HEK293 (cell line): ENCODE measurements around the gene CXCL12.
A peak's percentile ranks its signal among the peaks of the same experiment; 100 is the strongest.

ENCODE experiments used
- CTCF ChIA-PET: fragments of 350-600 bp; formaldehyde crosslinking; extraction: SDS; loops from one replicate; lab custom pipeline; 2021; ENCODE audit warnings: antibody characterized with exemption; lab: Yijun Ruan, JAX
- POLR2A ChIA-PET: fragments of 300-600 bp; formaldehyde crosslinking; extraction: SDS; loops from one replicate; lab custom pipeline; 2020; ENCODE audit warnings: antibody characterized with exemption, inconsistent platforms; lab: Yijun Ruan, JAX
- H3K27ac ChIP-seq: fragments of 200-500 bp; sonication (Bioruptor generic); 2 replicates; pipeline ENCODE4 v1.5.1; 2014; ENCODE audit warnings: low read depth, low read length, control low read depth, inconsistent platforms; ENCODE audit errors: extremely low read depth
- H3K36me3 ChIP-seq, 2 experiments: fragments of 200-500 bp in 1 of 2; sonication (Bioruptor generic) in 1 of 2; 1 replicate in 1 of 2; 2 replicates in 1 of 2; pipeline ENCODE4 v1.5.1; 2014 to 2017; ENCODE audit warnings: inconsistent platforms in 2 of 2, low read length in 2 of 2; ENCODE audit not compliant: control insufficient read depth in 2 of 2, insufficient read depth in 1 of 2
- H3K4me1 ChIP-seq: fragments of 200-500 bp; sonication (Bioruptor generic); 2 replicates; pipeline ENCODE4 v1.5.1; 2014; ENCODE audit warnings: mild to moderate bottlenecking, low read length, inconsistent platforms; ENCODE audit not compliant: control insufficient read depth, insufficient read depth
- H3K4me3 ChIP-seq: 2 replicates; pipeline ENCODE4 v1.5.1; 2011; ENCODE audit warnings: low read depth, mild to moderate bottlenecking, control low read depth, low read length, moderate library complexity
- H3K9me3 ChIP-seq: fragments of 200-500 bp; sonication (Bioruptor generic); 2 replicates; pipeline ENCODE4 v1.5.1; 2014; ENCODE audit warnings: low read depth, low read length, inconsistent platforms; ENCODE audit not compliant: control insufficient read depth, insufficient read depth
- HOXC10 ChIP-seq: sonication (generic); formaldehyde crosslinking; IDR thresholded peaks from 2 replicates; pipeline ENCODE4 v1.8.1; 2023; ENCODE audit warnings: mild to moderate bottlenecking, missing genetic modification reagents
- SP7 ChIP-seq: fragments of 450-650 bp; formaldehyde crosslinking; IDR thresholded peaks from 2 replicates; pipeline ENCODE4 v1.5.1; 2016; ENCODE audit warnings: missing biosample characterization, missing genetic modification characterization
- ZFP3 ChIP-seq: fragments of 450-650 bp; formaldehyde crosslinking; IDR thresholded peaks from 2 replicates; pipeline ENCODE4 v1.5.1; 2016; ENCODE audit warnings: low read depth, missing biosample characterization, missing genetic modification characterization
- ZIC2 ChIP-seq: fragments of 450-650 bp; formaldehyde crosslinking; IDR thresholded peaks from 2 replicates; pipeline ENCODE4 v1.5.1; 2016; ENCODE audit warnings: missing biosample characterization, missing genetic modification characterization
- ZNF10 ChIP-seq: fragments of 450-650 bp; formaldehyde crosslinking; IDR thresholded peaks from 2 replicates; pipeline ENCODE4 v1.5.1; 2017; ENCODE audit warnings: missing biosample characterization, missing genetic modification characterization
- ZNF121 ChIP-seq: fragments of 450-650 bp; formaldehyde crosslinking; IDR thresholded peaks from 2 replicates; pipeline ENCODE4 v1.5.1; 2016; ENCODE audit warnings: missing biosample characterization, missing genetic modification characterization
- ZNF18 ChIP-seq: fragments of 450-650 bp; formaldehyde crosslinking; IDR thresholded peaks from 2 replicates; pipeline ENCODE4 v1.5.1; 2016; ENCODE audit warnings: missing biosample characterization, missing genetic modification characterization
- ZNF223 ChIP-seq: fragments of 450-650 bp; formaldehyde crosslinking; IDR thresholded peaks from 2 replicates; pipeline ENCODE4 v1.5.1; 2016; ENCODE audit warnings: missing biosample characterization, missing genetic modification characterization
- ZNF341 ChIP-seq: fragments of 450-650 bp; formaldehyde crosslinking; IDR thresholded peaks from 2 replicates; pipeline ENCODE4; 2016; ENCODE audit warnings: low read depth, missing biosample characterization, missing genetic modification characterization
- ZNF501 ChIP-seq: fragments of 450-650 bp; formaldehyde crosslinking; IDR thresholded peaks from 2 replicates; pipeline ENCODE4 v1.5.1; 2016; ENCODE audit warnings: missing biosample characterization, missing genetic modification characterization
- ZNF600 ChIP-seq: fragments of 450-650 bp; formaldehyde crosslinking; IDR thresholded peaks from 2 replicates; pipeline ENCODE4 v1.5.1; 2016; ENCODE audit warnings: missing biosample characterization, missing genetic modification characterization
- ZNF660 ChIP-seq: fragments of 450-650 bp; IDR thresholded peaks from 2 replicates; pipeline ENCODE4 v1.5.1; 2018; ENCODE audit warnings: missing biosample characterization, mild to moderate bottlenecking, missing genetic modification characterization
- ZNF704 ChIP-seq: fragments of 450-650 bp; formaldehyde crosslinking; IDR thresholded peaks from 2 replicates; pipeline ENCODE4 v1.5.1; 2016; ENCODE audit warnings: missing biosample characterization, missing genetic modification characterization
- ZNF707 ChIP-seq: fragments of 450-650 bp; formaldehyde crosslinking; IDR thresholded peaks from 2 replicates; pipeline ENCODE4 v1.5.1; 2016; ENCODE audit warnings: missing biosample characterization, missing genetic modification characterization
- ZSCAN16 ChIP-seq: fragments of 450-650 bp; formaldehyde crosslinking; IDR thresholded peaks from 2 replicates; pipeline ENCODE4 v1.5.1; 2016; ENCODE audit warnings: missing biosample characterization, missing genetic modification characterization
- ZSCAN23 ChIP-seq: fragments of 450-650 bp; formaldehyde crosslinking; IDR thresholded peaks from 2 replicates; pipeline ENCODE4 v1.5.1; 2016; ENCODE audit warnings: missing biosample characterization, missing genetic modification characterization
- TF ChIP-seq, protein P1 (sequence below): fragments of 450-650 bp; formaldehyde crosslinking; IDR thresholded peaks from 2 replicates; pipeline ENCODE4 v1.5.1; 2017; ENCODE audit warnings: missing biosample characterization, missing genetic modification characterization
- TF ChIP-seq, protein P2 (sequence below): fragments of 450-650 bp; IDR thresholded peaks from 2 replicates; pipeline ENCODE4 v1.5.1; 2018; ENCODE audit warnings: missing biosample characterization, missing genetic modification characterization
- TF ChIP-seq, protein P3 (sequence below): fragments of 450-650 bp; formaldehyde crosslinking; IDR thresholded peaks from 2 replicates; pipeline ENCODE4 v1.5.1; 2016; ENCODE audit warnings: missing biosample characterization, missing genetic modification characterization

The CXCL12 gene

DNA sequence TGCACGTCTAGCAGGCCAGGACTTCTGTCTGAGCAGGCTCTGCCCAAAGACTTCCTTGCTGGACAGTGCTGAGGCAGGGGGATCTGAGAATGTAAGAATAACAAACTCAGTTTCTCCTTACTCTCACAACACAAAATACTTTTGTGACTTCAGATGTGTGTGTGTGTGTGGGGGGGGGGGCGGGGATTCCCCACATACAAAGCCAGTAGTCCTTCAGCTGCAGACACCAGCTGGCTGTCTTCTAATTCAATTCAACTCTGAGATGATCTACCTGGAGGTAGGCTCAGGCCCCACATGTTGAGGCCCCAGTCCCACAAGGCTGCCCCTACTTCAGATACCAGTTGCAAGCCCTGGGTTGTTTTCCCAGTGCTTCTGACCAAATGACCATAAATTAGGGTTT is 4.7 kb upstream of the CXCL12 start (continued):
- TF ChIP-seq, protein P1, sequence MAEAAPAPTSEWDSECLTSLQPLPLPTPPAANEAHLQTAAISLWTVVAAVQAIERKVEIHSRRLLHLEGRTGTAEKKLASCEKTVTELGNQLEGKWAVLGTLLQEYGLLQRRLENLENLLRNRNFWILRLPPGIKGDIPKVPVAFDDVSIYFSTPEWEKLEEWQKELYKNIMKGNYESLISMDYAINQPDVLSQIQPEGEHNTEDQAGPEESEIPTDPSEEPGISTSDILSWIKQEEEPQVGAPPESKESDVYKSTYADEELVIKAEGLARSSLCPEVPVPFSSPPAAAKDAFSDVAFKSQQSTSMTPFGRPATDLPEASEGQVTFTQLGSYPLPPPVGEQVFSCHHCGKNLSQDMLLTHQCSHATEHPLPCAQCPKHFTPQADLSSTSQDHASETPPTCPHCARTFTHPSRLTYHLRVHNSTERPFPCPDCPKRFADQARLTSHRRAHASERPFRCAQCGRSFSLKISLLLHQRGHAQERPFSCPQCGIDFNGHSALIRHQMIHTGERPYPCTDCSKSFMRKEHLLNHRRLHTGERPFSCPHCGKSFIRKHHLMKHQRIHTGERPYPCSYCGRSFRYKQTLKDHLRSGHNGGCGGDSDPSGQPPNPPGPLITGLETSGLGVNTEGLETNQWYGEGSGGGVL = no peak

GRCh38 chr10:44389150-44389549 is 4.3 kb upstream of the CXCL12 start:
- Histone ChIP-seq H3K36me3 (no peaks in the 10 kb centered on the region), H3K4me3 (no peak overlapping the region), H3K9me3 (no peaks in the 10 kb centered on the region), H3K4me1 (peaks cover 7% of the 10 kb centered on the region), H3K27ac (no peak overlapping the region)
- no peak for TF ChIP-seq ZNF223 (tag by site-specific recombination)
- peak; percentile 76 for TF ChIP-seq ZIC2
- ChIA-PET POLR2A (no interaction called here), CTCF (interaction anchor here (0.9 to 1.2 kb wide), 3 partner anchors 12 to 469 kb away, joined by 3 to 4 read pairs (median 3); no protein-coding TSS in a partner anchor)

GRCh38 chr10:44388641-44389040 is 3.7 kb upstream of the CXCL12 start:
- Histone ChIP-seq H3K9me3 (no peaks in the 10 kb centered on the region), H3K4me3 (no peak overlapping the region), H3K27ac (no peak overlapping the region), H3K36me3 (no peaks in the 10 kb centered on the region), H3K4me1 (peaks cover 7% of the 10 kb centered on the region; the same call in 1 of the 2 replicates)
- ChIA-PET POLR2A (no interaction called here), CTCF (interaction anchor here (0.9 to 1.2 kb wide), 4 partner anchors 12 to 470 kb away, joined by 3 to 4 read pairs (median 3); no protein-coding TSS in a partner anchor)
- TF ChIP-seq, protein P2, sequence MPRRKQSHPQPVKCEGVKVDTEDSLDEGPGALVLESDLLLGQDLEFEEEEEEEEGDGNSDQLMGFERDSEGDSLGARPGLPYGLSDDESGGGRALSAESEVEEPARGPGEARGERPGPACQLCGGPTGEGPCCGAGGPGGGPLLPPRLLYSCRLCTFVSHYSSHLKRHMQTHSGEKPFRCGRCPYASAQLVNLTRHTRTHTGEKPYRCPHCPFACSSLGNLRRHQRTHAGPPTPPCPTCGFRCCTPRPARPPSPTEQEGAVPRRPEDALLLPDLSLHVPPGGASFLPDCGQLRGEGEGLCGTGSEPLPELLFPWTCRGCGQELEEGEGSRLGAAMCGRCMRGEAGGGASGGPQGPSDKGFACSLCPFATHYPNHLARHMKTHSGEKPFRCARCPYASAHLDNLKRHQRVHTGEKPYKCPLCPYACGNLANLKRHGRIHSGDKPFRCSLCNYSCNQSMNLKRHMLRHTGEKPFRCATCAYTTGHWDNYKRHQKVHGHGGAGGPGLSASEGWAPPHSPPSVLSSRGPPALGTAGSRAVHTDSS (tag by site-specific recombination) = no peak
- TF ChIP-seq ZSCAN23 (no peak), ZNF704 (tag by site-specific recombination) (no peak), ZNF600 (tag by site-specific recombination) (no peak), ZNF501 (tag by site-specific recombination) (no peak), ZNF707 (no peak), ZSCAN16 (tag by site-specific recombination) (no peak), ZNF341 (tag by site-specific recombination) (no peak), ZNF660 (tag by site-specific recombination) (no peak), ZNF121 (no peak), HOXC10 (no peak), ZNF18 (tag by site-specific recombination) (no peak), SP7 (tag by site-specific recombination) (no peak), ZNF10 (tag by site-specific recombination) (no peak), ZFP3 (tag by site-specific recombination) (no peak)
- TF ChIP-seq, protein P3, sequence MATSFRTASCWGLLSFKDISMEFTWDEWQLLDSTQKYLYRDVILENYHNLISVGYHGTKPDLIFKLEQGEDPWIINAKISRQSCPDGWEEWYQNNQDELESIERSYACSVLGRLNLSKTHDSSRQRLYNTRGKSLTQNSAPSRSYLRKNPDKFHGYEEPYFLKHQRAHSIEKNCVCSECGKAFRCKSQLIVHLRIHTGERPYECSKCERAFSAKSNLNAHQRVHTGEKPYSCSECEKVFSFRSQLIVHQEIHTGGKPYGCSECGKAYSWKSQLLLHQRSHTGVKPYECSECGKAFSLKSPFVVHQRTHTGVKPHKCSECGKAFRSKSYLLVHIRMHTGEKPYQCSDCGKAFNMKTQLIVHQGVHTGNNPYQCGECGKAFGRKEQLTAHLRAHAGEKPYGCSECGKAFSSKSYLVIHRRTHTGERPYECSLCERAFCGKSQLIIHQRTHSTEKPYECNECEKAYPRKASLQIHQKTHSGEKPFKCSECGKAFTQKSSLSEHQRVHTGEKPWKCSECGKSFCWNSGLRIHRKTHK (tag by site-specific recombination) = no peak
